Astrocyte of the spinal cord (primary cell): ENCODE results near the gene ITSN1.
"Not testable (repeated sequence)": the region's sequence is repeated elsewhere in the genome, so short reads cannot be mapped to it uniquely, and the experiment has no call there.

Experiments
- DNase-seq: peaks from one replicate; pipeline ENCODE4 v3.0.0; 2011; ENCODE audit warnings: low read depth, low spot score
- H3K4me3 ChIP-seq: 2 replicates; pipeline ENCODE4 v1.5.1; 2011; ENCODE audit warnings: low read depth, mild to moderate bottlenecking, low read length, moderate library complexity
- in situ Hi-C: cut with HindIII; loops from 2 replicates; pipeline ENCODE4 v1.10.0; 2017; ENCODE audit warnings: low sequenced_read_pairs
- TF ChIP-seq, protein P1 (sequence below): IDR thresholded peaks from 2 replicates; pipeline ENCODE4 v1.5.1; 2012; ENCODE audit warnings: low read depth, mild to moderate bottlenecking, low read length, inconsistent platforms

ITSN1 gene

GRCh38 chr21:33783187-33783979 is 141.1 kb downstream of the ITSN1 start:
- in situ Hi-C loops: no loop called here
- DNase-seq: no peak
- TF ChIP-seq, protein P1, sequence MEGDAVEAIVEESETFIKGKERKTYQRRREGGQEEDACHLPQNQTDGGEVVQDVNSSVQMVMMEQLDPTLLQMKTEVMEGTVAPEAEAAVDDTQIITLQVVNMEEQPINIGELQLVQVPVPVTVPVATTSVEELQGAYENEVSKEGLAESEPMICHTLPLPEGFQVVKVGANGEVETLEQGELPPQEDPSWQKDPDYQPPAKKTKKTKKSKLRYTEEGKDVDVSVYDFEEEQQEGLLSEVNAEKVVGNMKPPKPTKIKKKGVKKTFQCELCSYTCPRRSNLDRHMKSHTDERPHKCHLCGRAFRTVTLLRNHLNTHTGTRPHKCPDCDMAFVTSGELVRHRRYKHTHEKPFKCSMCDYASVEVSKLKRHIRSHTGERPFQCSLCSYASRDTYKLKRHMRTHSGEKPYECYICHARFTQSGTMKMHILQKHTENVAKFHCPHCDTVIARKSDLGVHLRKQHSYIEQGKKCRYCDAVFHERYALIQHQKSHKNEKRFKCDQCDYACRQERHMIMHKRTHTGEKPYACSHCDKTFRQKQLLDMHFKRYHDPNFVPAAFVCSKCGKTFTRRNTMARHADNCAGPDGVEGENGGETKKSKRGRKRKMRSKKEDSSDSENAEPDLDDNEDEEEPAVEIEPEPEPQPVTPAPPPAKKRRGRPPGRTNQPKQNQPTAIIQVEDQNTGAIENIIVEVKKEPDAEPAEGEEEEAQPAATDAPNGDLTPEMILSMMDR: no peak
- H3K4me3 ChIP-seq: no peak overlapping the region

DNA sequence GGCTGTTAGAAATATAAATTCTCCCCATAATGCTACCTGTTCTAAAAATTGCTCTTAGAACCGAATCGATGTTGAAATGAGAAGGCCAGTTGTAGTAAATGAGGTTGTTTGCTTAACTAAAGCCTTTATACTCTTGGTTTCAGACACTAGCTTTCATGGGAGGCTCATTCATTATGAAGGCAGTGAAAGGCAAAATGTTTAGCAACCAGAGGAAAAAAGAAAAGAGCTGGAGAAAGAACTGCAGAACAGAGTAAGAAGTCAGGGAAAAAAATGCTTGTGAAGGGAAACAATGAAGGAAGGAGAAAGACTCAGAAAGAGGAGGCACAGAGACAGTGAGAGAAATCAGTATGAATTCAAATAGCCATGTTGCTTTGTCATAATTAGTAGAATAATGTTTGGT is 145.1 kb downstream of the ITSN1 start:
- TF ChIP-seq, protein P1: no peak
- no peak overlapping the region for H3K4me3 ChIP-seq
- in situ Hi-C loops: no loop called here
- no peak for DNase-seq

- in situ Hi-C loops, DNase-seq, H3K4me3 ChIP-seq: not testable (repeated sequence)
Measured at GRCh38 chr21:33788438-33788837, 146.1 kb downstream of the ITSN1 start.

GRCh38 chr21:33789697-33790096 is 147.4 kb downstream of the ITSN1 start:
- no peak overlapping the region for H3K4me3 ChIP-seq
- DNase-seq: no peak
- in situ Hi-C loops: no loop called here
- TF ChIP-seq, protein P1: no peak

DNA sequence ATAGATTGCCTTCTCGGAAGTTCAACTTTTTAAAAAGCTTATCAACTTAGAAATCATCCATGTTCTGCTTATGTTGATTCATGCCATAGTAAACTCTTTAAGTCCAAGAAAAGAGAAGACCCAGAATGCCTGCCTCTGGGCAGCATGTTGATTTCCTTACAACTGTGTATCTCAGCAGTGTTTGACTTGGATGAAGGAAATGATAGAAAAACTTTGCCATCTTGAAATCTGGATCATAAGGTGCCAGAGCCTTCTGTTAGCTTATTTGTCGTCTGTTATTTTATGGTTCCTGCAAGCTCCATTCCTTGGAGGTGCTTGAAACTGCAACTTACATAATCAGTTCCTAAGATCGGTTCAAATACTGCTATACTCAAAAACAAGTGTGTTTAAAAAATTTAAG is 148.8 kb downstream of the ITSN1 start:
- in situ Hi-C loops: no loop called here
- TF ChIP-seq, protein P1: no peak
- H3K4me3 ChIP-seq: no peak overlapping the region
- no peak for DNase-seq

GRCh38 chr21:33794596-33794995 is 152.3 kb downstream of the ITSN1 start:
- no peak overlapping the region for H3K4me3 ChIP-seq
- in situ Hi-C loops: no loop called here
- TF ChIP-seq, protein P1: no peak
- no peak for DNase-seq

GRCh38 chr21:33797565-33797964 is 155.3 kb downstream of the ITSN1 start:
- TF ChIP-seq, protein P1: no peak
- in situ Hi-C loops: no loop called here
- no peak for DNase-seq
- no peak overlapping the region for H3K4me3 ChIP-seq
